Right lobe of liver (tissue), 6 donors: Measurements from ENCODE around the gene SPNS3. TPM values are rescaled to one million over a fixed set of nuclear protein-coding genes. Genes with fewer than 3 reads are reported as not detected.

Experiments used
- ATAC-seq, 4 donors: fragments of 200-7000 bp; cut with Tn5 transposase; one replicate each; pipeline ENCODE4 v1.9.1; 2020; ENCODE audit warnings: mild to moderate bottlenecking in 4 of 4, moderate library complexity in 4 of 4
- DNase-seq, 3 donors: peaks; one replicate each; pipeline ENCODE4 v3.0.0-alpha.2; 2020
- H3K27ac ChIP-seq, 3 donors: fragments of 200-600 bp; one replicate each; pipeline ENCODE4 v1.8.0; 2022
- H3K27me3 ChIP-seq, 2 donors: fragments of 200-600 bp; one replicate each; pipeline ENCODE4 v1.8.0; 2022
- H3K36me3 ChIP-seq, 4 donors: fragments of 200-600 bp; sonication (generic) in 1 of 4; one replicate each; pipeline versions ENCODE4 v1.5.1 to v1.8.0; 2017 to 2022; ENCODE audit warnings: control low read depth in 1 of 4
- H3K4me1 ChIP-seq, 4 donors: fragments of 200-600 bp; sonication (generic) in 1 of 4; one replicate each; pipeline versions ENCODE4 v1.5.1 to v1.8.0; 2017 to 2022; ENCODE audit warnings: control low read depth in 1 of 4
- H3K4me3 ChIP-seq, 3 donors: fragments of 200-600 bp; one replicate each; pipeline ENCODE4 v1.8.0; 2022
- H3K9me3 ChIP-seq, 4 donors: fragments of 200-600 bp; sonication (generic) in 1 of 4; one replicate each; pipeline versions ENCODE4 v1.5.1 to v1.8.0; 2017 to 2022; ENCODE audit warnings: control low read depth in 1 of 4
- CTCF ChIP-seq, 4 donors: fragments of 200-600 bp in 3 of 4; fragments of 450-650 bp in 1 of 4; IDR thresholded peaks; one replicate each; pipeline versions ENCODE4 v1.5.1 to v1.8.0; 2016 to 2022; ENCODE audit warnings: antibody characterized with exemption in 4 of 4, mild to moderate bottlenecking in 2 of 4
- POLR2A ChIP-seq: fragments of 450-650 bp; IDR thresholded peaks from one replicate; pipeline ENCODE4 v1.6.1; 2017; ENCODE audit warnings: antibody characterized with exemption, mild to moderate bottlenecking
- WGBS: methylation state at CpG from one replicate; pipeline ENCODE4 v1.1.6; 2018; ENCODE audit warnings: low coverage, low lambda C conversion rate; ENCODE audit not compliant: insufficient coverage; ENCODE audit errors: missing lambda C conversion rate; 5-methylcytosine and 5-hydroxymethylcytosine counted together
- intact Hi-C, 2 donors: fragments of 100-400 bp; cut with DNase I; formaldehyde crosslinking; loops; one replicate each; pipeline versions ENCODE4 v1.11.2 to v1.14.1; 2022
- total RNA-seq, 6 experiments: library from RNA; depleted of rRNA in 2 of 6; stranded (reverse); fragments of >200 nt in 2 of 6; fragmentation: NEBNext Ultra II Directional in 3 of 6; extraction: Animal tissue kit (Norgen Biotek cat#: 25700) in 3 of 6; gene quantifications; one replicate each; pipeline versions ENCODE4 v1.1.0 to v1.2.4, GENCODE V29; 2016 to 2023
- donor health status: DM: no; HTN: yes; CAD: no.
- donor health status: DM: no; HTN: no; CAD: no.
- donor health status: DM: no; HTN: no; CAD: no.
- donor health status: DM: no; HTN: yes; CAD: no.
- donor health status: DM: no; HTN: yes; CAD: no.

SPNS3 gene
- total RNA-seq, 6 experiments from 2014 or later = not detected

DNA sequence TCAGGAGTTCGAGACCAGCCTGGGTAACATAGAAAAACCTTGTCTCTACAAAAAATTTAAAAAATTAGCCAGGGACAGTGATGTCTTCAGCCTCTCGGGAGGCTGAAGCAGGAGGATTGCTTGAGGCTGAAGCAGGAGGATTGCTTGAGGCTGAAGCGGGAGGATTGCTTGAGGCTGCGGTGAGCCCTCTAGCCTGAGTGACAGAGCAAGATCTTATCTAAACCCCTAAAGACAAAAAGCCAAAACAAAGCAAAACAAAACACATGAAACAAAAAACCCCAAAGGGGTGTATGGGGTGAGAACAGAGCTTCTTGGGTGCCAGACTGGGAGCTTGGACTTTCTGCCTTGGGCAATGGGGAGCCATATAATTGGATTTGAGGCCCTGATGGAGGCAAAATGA, 2.6 kb downstream of the SPNS3 start:
- 79% methylated on average over 4 of the region's 4 CpGs for WGBS
- ATAC-seq (no peak), DNase-seq (no peak)
- no peaks in the 10 kb centered on the region for H3K27me3 ChIP-seq
- intact Hi-C loops = no loop called here
- no peaks in the 10 kb centered on the region for H3K36me3 ChIP-seq
- no peaks in the 10 kb centered on the region for H3K4me1 ChIP-seq
- TF ChIP-seq CTCF (IDR thresholded peaks at IDR 0.05) (no peak), POLR2A (no peak)
- no peaks in the 10 kb centered on the region for H3K9me3 ChIP-seq
- no peak overlapping the region for H3K27ac ChIP-seq
- H3K4me3 ChIP-seq = no peak overlapping the region

DNA sequence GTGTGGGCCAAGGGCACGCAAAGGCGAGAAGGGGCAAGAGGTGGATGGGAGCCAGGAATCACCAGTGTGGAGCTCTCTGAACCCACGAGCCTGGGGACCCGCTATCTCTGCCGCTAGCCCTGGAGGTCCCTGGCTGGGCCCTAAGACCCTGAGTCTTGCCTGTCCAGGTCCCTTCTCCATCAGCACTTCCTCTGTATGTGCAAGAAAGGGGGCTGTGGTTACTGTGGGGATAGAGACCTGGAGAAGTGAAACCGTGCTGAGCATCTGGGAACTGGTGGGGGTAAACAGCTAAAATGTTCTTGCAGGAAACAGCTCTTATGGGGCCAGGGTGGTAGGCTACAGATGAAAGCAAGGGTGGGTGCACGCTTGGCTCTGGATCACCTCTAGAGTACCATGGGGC, 3.1 kb downstream of the SPNS3 start:
- intact Hi-C loops = no loop called here
- no peak for ATAC-seq
- DNase-seq = no peak
- Histone ChIP-seq H3K9me3 (no peaks in the 10 kb centered on the region), H3K36me3 (no peaks in the 10 kb centered on the region), H3K27ac (no peak overlapping the region), H3K4me3 (no peak overlapping the region), H3K27me3 (no peaks in the 10 kb centered on the region), H3K4me1 (no peaks in the 10 kb centered on the region)
- 53% methylated on average over 2 of the region's 7 CpGs for WGBS
- TF ChIP-seq CTCF (IDR thresholded peaks at IDR 0.05) = no peak
- TF ChIP-seq POLR2A = no peak

DNA sequence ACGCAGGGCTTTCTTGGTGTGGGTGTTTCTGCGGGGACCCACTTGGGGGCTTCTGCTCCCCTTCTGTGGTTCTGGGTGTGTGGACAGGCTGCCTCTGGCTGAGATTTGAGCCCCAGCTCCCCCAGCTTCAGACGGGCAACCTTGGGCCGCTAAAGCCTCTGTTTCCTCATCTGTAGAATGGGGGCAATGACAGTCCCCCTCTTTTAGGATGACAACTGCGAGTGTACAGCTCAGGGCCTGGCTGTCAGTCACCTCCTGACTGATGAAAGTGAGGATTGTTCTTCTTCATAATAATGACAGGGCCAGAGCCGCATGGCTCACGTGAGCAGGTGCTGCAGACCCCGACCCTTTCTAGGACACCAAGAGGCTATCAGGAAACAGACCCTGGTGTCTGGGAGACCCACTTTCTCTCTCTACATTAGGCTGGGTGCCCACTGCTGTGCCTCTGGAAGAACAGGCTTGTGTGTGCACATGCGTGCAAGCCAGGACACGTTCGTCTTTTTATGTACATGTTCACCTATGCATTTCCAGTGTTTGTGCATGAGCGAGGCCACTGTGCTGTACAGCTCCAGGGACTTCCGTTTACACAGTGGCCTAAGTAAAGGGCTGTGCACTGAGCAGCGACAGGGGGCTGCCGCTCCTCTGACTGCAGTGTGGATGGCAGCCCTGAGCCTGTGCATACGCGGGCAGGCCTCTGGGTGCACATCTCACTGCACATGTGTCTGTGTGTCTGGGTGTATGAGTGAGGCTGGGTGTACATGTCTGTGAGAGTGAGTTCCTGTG, 4.6 kb downstream of the SPNS3 start:
- Histone ChIP-seq H3K4me3 (no peak overlapping the region), H3K27ac (no peak overlapping the region), H3K36me3 (no peaks in the 10 kb centered on the region), H3K4me1 (no peaks in the 10 kb centered on the region), H3K9me3 (no peaks in the 10 kb centered on the region), H3K27me3 (no peaks in the 10 kb centered on the region)
- intact Hi-C loops = no loop called here
- no peak for ATAC-seq
- no peak for DNase-seq
- WGBS = 96% methylated on average over 8 of the region's 17 CpGs
- TF ChIP-seq CTCF (IDR thresholded peaks at IDR 0.05) = no peak

GRCh38 chr17:4440021-4440420, 6.3 kb downstream of the SPNS3 start:
- DNase-seq (no peak), ATAC-seq (no peak)
- 72% methylated on average over 4 of the region's 8 CpGs for WGBS
- intact Hi-C loops = no loop called here
- Histone ChIP-seq H3K9me3 (no peaks in the 10 kb centered on the region), H3K4me3 (no peak overlapping the region), H3K36me3 (no peaks in the 10 kb centered on the region), H3K27ac (no peak overlapping the region), H3K27me3 (no peaks in the 10 kb centered on the region), H3K4me1 (peaks cover 0 to 5% (median 0%) of the 10 kb centered on the region in 4 donors)
- TF ChIP-seq POLR2A (no peak), CTCF (IDR thresholded peaks at IDR 0.05) (no peak)
